ENCODE measurements around the gene PPT2.

DNA sequence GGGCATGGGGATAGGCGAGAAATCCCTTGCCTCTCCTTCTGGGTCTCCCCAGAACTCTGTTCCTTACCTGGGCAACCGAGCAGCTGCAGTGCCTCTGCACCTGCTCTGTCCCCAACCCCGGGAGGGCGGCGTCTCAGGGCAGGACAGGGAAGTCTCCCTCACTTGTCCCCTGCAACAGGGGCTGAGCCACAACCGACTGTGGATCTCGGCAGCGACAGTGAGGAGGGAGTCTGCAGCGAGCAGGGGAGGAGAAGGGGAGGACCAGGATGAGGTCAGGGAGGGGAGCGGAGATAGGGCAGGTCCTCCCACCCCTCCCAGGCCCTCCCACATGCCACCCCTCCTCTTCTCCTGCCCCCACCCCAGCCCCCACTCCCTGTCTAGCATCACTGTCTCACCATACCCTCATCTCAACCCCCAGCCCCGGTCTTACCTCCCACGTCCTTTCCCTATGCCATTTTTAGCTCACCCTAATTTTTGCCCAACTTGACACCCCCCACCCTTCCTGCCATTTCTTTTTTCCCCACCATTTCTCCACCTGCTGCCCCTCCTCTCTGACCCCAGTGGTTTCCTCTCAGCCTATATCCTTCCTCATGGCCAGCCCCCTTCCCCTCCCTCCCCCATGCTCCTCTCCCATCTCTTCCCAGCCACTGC is 44.7 kb upstream of the PPT2 start, which contains the start of gene TNXB:
- TF ChIP-seq TAF1 (IDR thresholded peaks at IDR 0.05; ENCODE audit: borderline replicate concordance, insufficient read depth, low read length) (no peak), POLR2AphosphoS5 (IDR thresholded peaks at IDR 0.05; ENCODE audit: low read depth, low read length) (no peak)

Measured in PFSK-1 (cell line).